H1 (cell line): Measurements from ENCODE around the gene TEX2. TPM values are rescaled to one million over a fixed set of nuclear protein-coding genes. Genes with fewer than 3 reads are reported as not detected.
A peak's percentile ranks its signal among the peaks of the same experiment; 100 is the strongest.

Source experiments
- CTCF ChIA-PET: fragments of 300-600 bp; sonication (Branson Sonifier 250); formaldehyde crosslinking; loops from one replicate; lab custom pipeline; 2021; ENCODE audit not compliant: partially characterized antibody; lab: Charles Lee
- POLR2A ChIA-PET: fragments of 300-600 bp; sonication (Branson Sonifier 250); formaldehyde crosslinking; loops from one replicate; lab custom pipeline; 2021; ENCODE audit warnings: inconsistent platforms; ENCODE audit not compliant: partially characterized antibody; lab: Charles Lee
- DNase-seq, 2 experiments: peaks; one replicate each; pipeline versions ENCODE4 v3.0.0 to v3.0.0-alpha.2; 2010 to 2022; ENCODE audit warnings: low spot score in 2 of 2, low read depth in 1 of 2, mixed read lengths in 1 of 2
- FAIRE-seq: peaks from 2 replicates; lab custom pipeline; 2011; peaks lifted over from hg19 to GRCh38; lab: Jason Lieb, UNC
- H2AFZ ChIP-seq: 2 replicates; pipeline ENCODE4 v1.8.1; 2012; ENCODE audit warnings: low read length, inconsistent platforms
- H2AK5ac ChIP-seq: 2 replicates; pipeline ENCODE4 v1.6.1; 2013; ENCODE audit warnings: low read depth, low read length
- H2BK120ac ChIP-seq: replicated peaks from 2 replicates; pipeline ENCODE3; 2013; ENCODE audit warnings: low read depth, low read length, inconsistent platforms
- H2BK12ac ChIP-seq: 2 replicates; pipeline ENCODE4 v1.6.1; 2013; ENCODE audit warnings: low read depth, low read length
- H2BK15ac ChIP-seq: 2 replicates; pipeline ENCODE4 v1.6.1; 2013; ENCODE audit warnings: low read length
- H2BK20ac ChIP-seq: 2 replicates; pipeline ENCODE4 v1.6.1; 2013; ENCODE audit warnings: low read length
- H2BK5ac ChIP-seq: 2 replicates; pipeline ENCODE4 v1.6.1; 2013; ENCODE audit warnings: low read depth, low read length
- H3K14ac ChIP-seq: 2 replicates; pipeline ENCODE4 v1.6.1; 2013; ENCODE audit warnings: inconsistent platforms; ENCODE audit not compliant: insufficient read length
- H3K18ac ChIP-seq: 2 replicates; pipeline ENCODE4 v1.6.1; 2013; ENCODE audit warnings: low read length; ENCODE audit errors: extremely low read depth
- H3K23ac ChIP-seq: 2 replicates; pipeline ENCODE4 v1.6.1; 2013; ENCODE audit warnings: inconsistent platforms; ENCODE audit not compliant: insufficient read length
- H3K23me2 ChIP-seq: 2 replicates; pipeline ENCODE4 v1.6.1; 2013; ENCODE audit warnings: low read depth, low read length
- H3K27ac ChIP-seq: 2 replicates; pipeline ENCODE4 v1.6.1; 2011; ENCODE audit warnings: low read depth, low read length, inconsistent platforms
- H3K27me3 ChIP-seq, 4 experiments: replicated peaks in 1 of 4; 1 replicate in 1 of 4; 2 replicates in 3 of 4; pipeline versions ENCODE4 v1.6.1 to v1.8.1; 2011 to 2013; ENCODE audit warnings: low read length in 3 of 4, mild to moderate bottlenecking in 3 of 4, inconsistent platforms in 2 of 4, mixed read lengths in 2 of 4, moderate library complexity in 1 of 4; ENCODE audit not compliant: control insufficient read depth in 3 of 4, insufficient read depth in 3 of 4; ENCODE audit errors: extremely low read depth in 1 of 4
- H3K36me3 ChIP-seq, 4 experiments: 2 replicates each; pipeline versions ENCODE4 v1.6.1 to v1.8.1; 2011 to 2013; ENCODE audit warnings: mild to moderate bottlenecking in 4 of 4, low read length in 3 of 4, moderate library complexity in 2 of 4, control low read depth in 1 of 4, inconsistent platforms in 1 of 4; ENCODE audit not compliant: insufficient read depth in 4 of 4, control insufficient read depth in 2 of 4
- H3K4ac ChIP-seq: replicated peaks from 2 replicates; pipeline ENCODE3; 2013; ENCODE audit warnings: low read length, low read depth, mixed read lengths, inconsistent platforms; ENCODE audit not compliant: insufficient read length
- H3K4me1 ChIP-seq, 4 experiments: replicated peaks in 1 of 4; 1 replicate in 1 of 4; 2 replicates in 3 of 4; pipeline versions ENCODE4 v1.6.1 to v1.8.1; 2011 to 2013; ENCODE audit warnings: low read length in 3 of 4, inconsistent platforms in 2 of 4, mixed read lengths in 1 of 4; ENCODE audit not compliant: insufficient read depth in 4 of 4, control insufficient read depth in 3 of 4
- H3K4me2 ChIP-seq, 2 experiments: 2 replicates each; pipeline versions ENCODE4 v1.6.1 to v1.8.1; 2011 to 2013; ENCODE audit warnings: low read depth in 2 of 2, low read length in 2 of 2, control low read depth in 1 of 2, inconsistent platforms in 1 of 2, mild to moderate bottlenecking in 1 of 2; ENCODE audit not compliant: insufficient read depth in 1 of 2
- H3K4me3 ChIP-seq, 4 experiments: fragments of 200-600, 300-600 bp in 1 of 4; sonication (generic), shearing (Covaris generic), sonication (Bioruptor Twin) in 1 of 4; 2 replicates each; pipeline versions ENCODE4 v1.5.1 to v1.8.1; 2011 to 2016; ENCODE audit warnings: low read length in 4 of 4, low read depth in 3 of 4, control low read depth in 2 of 4, inconsistent platforms in 2 of 4, mild to moderate bottlenecking in 2 of 4, mixed read lengths in 1 of 4, moderate library complexity in 1 of 4; ENCODE audit not compliant: insufficient read depth in 2 of 4; ENCODE audit errors: extremely low read depth in 1 of 4
- H3K56ac ChIP-seq: replicated peaks from 2 replicates; pipeline ENCODE3; 2013; ENCODE audit warnings: low read depth, mild to moderate bottlenecking, mixed read lengths, low read length, inconsistent platforms; ENCODE audit not compliant: insufficient read length
- H3K79me1 ChIP-seq: 2 replicates; pipeline ENCODE4 v1.6.1; 2013; ENCODE audit warnings: low read depth, low read length, control low read depth
- H3K79me2 ChIP-seq, 2 experiments: 2 replicates each; pipeline versions ENCODE4 v1.6.1 to v1.8.1; 2012 to 2013; ENCODE audit warnings: low read length in 2 of 2, mild to moderate bottlenecking in 2 of 2, inconsistent platforms in 1 of 2; ENCODE audit not compliant: insufficient read depth in 2 of 2, control insufficient read depth in 1 of 2
- H3K9ac ChIP-seq, 4 experiments: replicated peaks in 1 of 4; 1 replicate in 1 of 4; 2 replicates in 3 of 4; pipeline versions ENCODE4 v1.6.1 to v1.8.1; 2011 to 2013; ENCODE audit warnings: low read depth in 3 of 4, low read length in 3 of 4, control low read depth in 2 of 4, mild to moderate bottlenecking in 2 of 4, moderate library complexity in 2 of 4, inconsistent platforms in 1 of 4; ENCODE audit errors: extremely low read depth in 1 of 4
- H3K9me3 ChIP-seq, 2 experiments: 2 replicates each; pipeline versions ENCODE4 v1.6.1 to v1.8.1; 2012 to 2013; ENCODE audit warnings: mild to moderate bottlenecking in 2 of 2, moderate library complexity in 2 of 2, control low read depth in 1 of 2, inconsistent platforms in 1 of 2, low read depth in 1 of 2, low read length in 1 of 2, mixed read lengths in 1 of 2; ENCODE audit not compliant: insufficient read depth in 2 of 2
- H4K20me1 ChIP-seq, 2 experiments: replicated peaks in 1 of 2; 2 replicates each; pipeline versions ENCODE3 to v1.8.1; 2011 to 2013; ENCODE audit warnings: inconsistent platforms in 2 of 2, low read length in 2 of 2, mild to moderate bottlenecking in 1 of 2; ENCODE audit not compliant: insufficient read depth in 2 of 2, control insufficient read depth in 1 of 2
- H4K5ac ChIP-seq: 2 replicates; pipeline ENCODE4 v1.6.1; 2013; ENCODE audit warnings: low read length, low read depth, mixed read lengths, inconsistent platforms; ENCODE audit not compliant: insufficient read length
- H4K8ac ChIP-seq: 2 replicates; pipeline ENCODE4 v1.8.0; 2013; ENCODE audit warnings: mild to moderate bottlenecking, moderate library complexity, low read length, inconsistent platforms; ENCODE audit not compliant: insufficient read depth; ENCODE audit errors: extremely low read depth
- H4K91ac ChIP-seq: replicated peaks from 2 replicates; pipeline ENCODE3; 2013; ENCODE audit warnings: low read length, mixed read lengths, inconsistent platforms; ENCODE audit not compliant: insufficient read length
- CREB1 ChIP-seq: IDR thresholded peaks from 2 replicates; pipeline ENCODE4 v1.6.1; 2012; ENCODE audit warnings: inconsistent platforms
- KDM4A ChIP-seq: IDR thresholded peaks from one replicate; pipeline ENCODE4 v1.7.1; 2012; ENCODE audit warnings: low read depth, mild to moderate bottlenecking, moderate library complexity, low read length, inconsistent platforms; ENCODE audit not compliant: severe bottlenecking
- MAFK ChIP-seq: IDR thresholded peaks from 2 replicates; pipeline ENCODE4 v1.6.1; 2012; ENCODE audit warnings: low read depth, mild to moderate bottlenecking, improper control_type of control experiment, low read length
- SIRT6 ChIP-seq: IDR thresholded peaks from one replicate; pipeline ENCODE4 v1.7.1; 2012; ENCODE audit warnings: low read length, inconsistent platforms
- WGBS, 2 experiments: shearing (Covaris generic) in 1 of 2; methylation state at CpG; one replicate each; pipeline versions ENCODE4 v1.1.6 to v1.1.7; 2013 to 2015; ENCODE audit warnings: low lambda C conversion rate in 2 of 2, mixed read lengths in 2 of 2, inconsistent platforms in 1 of 2, low coverage in 1 of 2, missing lambda C conversion rate in 1 of 2; ENCODE audit not compliant: insufficient replicate concordance in 2 of 2, insufficient coverage in 1 of 2, insufficient read length in 1 of 2; ENCODE audit errors: extremely low coverage in 1 of 2, missing lambda C conversion rate in 1 of 2; 5-methylcytosine and 5-hydroxymethylcytosine counted together
- polyA plus RNA-seq, 7 experiments: library from polyadenylated mRNA; depleted of rRNA in 3 of 7; stranded (reverse) in 5 of 7; unstranded in 2 of 7; fragments of >200 nt in 5 of 7; fragments of 200-250 nt in 2 of 7; gene quantifications; 1 replicate in 5 of 7; 2 replicates in 1 of 7; 4 replicates in 1 of 7; pipeline versions ENCODE4 v1.2.1 to v1.2.3, GENCODE V29; 2011 to 2013; ENCODE audit warnings: missing spikeins in 2 of 7, mixed read lengths in 2 of 7
- total RNA-seq: library from RNA; stranded (reverse); fragmentation: NEBNext Ultra II Directional; extraction: Animal tissue kit (Norgen Biotek cat#: 25700); gene quantifications from 2 replicates; pipeline ENCODE4 v1.2.1, GENCODE V29; 2021

Gene TEX2
- total and polyA plus RNA-seq, 2 of the 8 experiments (the other 6 are each of a cell fraction or from before 2014, with no cell fraction given), result 6.1 to 15.6 TPM

DNA sequence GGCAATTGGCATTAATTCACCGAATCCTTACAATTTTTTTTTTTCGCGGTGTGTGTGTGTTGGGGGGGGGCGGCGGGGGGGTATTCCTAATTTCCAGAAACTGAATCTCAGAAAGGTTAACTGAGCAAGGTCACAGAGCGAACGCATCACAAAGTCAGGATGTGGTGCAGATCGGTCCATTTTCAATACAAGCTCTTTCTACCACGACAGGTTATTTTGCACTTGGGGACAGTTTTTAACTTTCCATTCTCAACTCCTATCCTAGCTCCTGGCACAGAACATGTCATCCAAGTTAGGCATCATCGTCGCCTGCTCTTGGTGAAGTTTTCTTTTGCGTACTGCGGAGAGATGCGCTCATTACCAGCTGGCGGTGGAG is 117.7 kb downstream of the TEX2 start:
- Histone ChIP-seq H3K27ac (no peak overlapping the region), H3K18ac (peak overlapping the region; percentile 80; the same call in 1 of the 2 replicates), H4K91ac (no peak overlapping the region), H3K9me3 (no peaks in the 10 kb centered on the region), H3K23me2 (peaks cover 6% of the 10 kb centered on the region), H2BK15ac (no peak overlapping the region), H3K79me1 (no peaks in the 10 kb centered on the region), H3K14ac (no peak overlapping the region), H3K4me3 (peak overlapping the region; percentile 60 to 91 (median 82)), H3K27me3 (no peaks in the 10 kb centered on the region), H4K20me1 (peaks cover 0 to 4% of the 10 kb centered on the region in 2 experiments), H3K56ac (no peak overlapping the region), H3K9ac (peak overlapping the region; percentile 36 to 69 (median 64)), H2AK5ac (no peak overlapping the region), H4K8ac (no peak overlapping the region)
- no peak for FAIRE-seq
- POLR2A ChIA-PET, result interaction anchor here (0.6 to 7.3 kb wide), 74 partner anchors 13 to 371 kb away, joined by 3 to 193 read pairs (median 5); partner anchors contain the start of genes CEP95, CSHL1, DDX42 and DDX5
- peak; percentile 12 for TF ChIP-seq KDM4A
- TF ChIP-seq SIRT6, result no peak
- no peak for TF ChIP-seq MAFK
- no peak; the same call in 1 of the 2 replicates for TF ChIP-seq CREB1
- TF ChIP-seq, all 59 proteins: peak for 1
- Histone ChIP-seq H3K4me2 (peak overlapping the region; percentile 86 to 91), H3K23ac (no peak overlapping the region), H2BK5ac (no peak overlapping the region; the same call in 1 of the 2 replicates), H2BK120ac (no peak overlapping the region), H2BK12ac (no peak overlapping the region), H3K4ac (no peak overlapping the region), H2BK20ac (no peak overlapping the region), H3K4me1 (peaks cover 0 to 9% (median 3%) of the 10 kb centered on the region in 4 experiments; a peak in 5 of 7 replicates), H3K36me3 (peaks cover 0 to 18% (median 2%) of the 10 kb centered on the region in 4 experiments; a peak in 4 of 8 replicates), H4K5ac (peak overlapping the region; percentile 7), H2AFZ (peak overlapping the region; percentile 79; the same call in 1 of the 2 replicates), H3K79me2 (peaks cover 0 to 10% of the 10 kb centered on the region in 2 experiments; a peak in 1 of 4 replicates)
- DNase-seq, result no peak
- CTCF ChIA-PET, result interaction anchor here (0.9 to 2.3 kb wide), 6 partner anchors 10 to 175 kb away, joined by 3 to 10 read pairs (median 4); no protein-coding TSS in a partner anchor
- 2% methylated on average over 15 of the region's 15 CpGs; no CpG with 5 or more reads in 1 of the 2 experiments for WGBS, 2 experiments
